K562 (cell line): ENCODE data around the gene MKLN1. TPM values are rescaled to one million over a fixed set of nuclear protein-coding genes. Genes with fewer than 3 reads are reported as not detected.
A peak's percentile ranks its signal among the peaks of the same experiment; 100 is the strongest.

Source experiments
- ATAC-seq: fragments of 200-7000 bp; cut with Tn5 transposase; 3 replicates; pipeline ENCODE4 v1.9.1; 2020; ENCODE audit warnings: moderate library complexity
- BruUV-seq: library from RNA; stranded (reverse); fragments of 400-500 nt; replicated peaks from 2 replicates; lab custom pipeline; 2021; lab: Mats Ljungman, UMichigan
- CTCF ChIA-PET: fragments of 300-600 bp; formaldehyde crosslinking; extraction: SDS; loops from one replicate; lab custom pipeline; 2021; ENCODE audit warnings: low intra/inter-chr PET ratio; lab: Yijun Ruan, JAX
- POLR2A ChIA-PET: fragments of 300-600, 350-650 bp; sonication (Branson Sonifier 250); formaldehyde crosslinking; extraction: SDS; loops from one replicate; lab custom pipeline; 2021; ENCODE audit warnings: antibody characterized with exemption, inconsistent platforms; lab: Yijun Ruan, JAX
- DNase-seq, 4 experiments: peaks; one replicate each; pipeline versions ENCODE4 v3.0.0 to v3.0.0-alpha.2; 2011 to 2018; ENCODE audit warnings: low spot score in 3 of 4, mixed read lengths in 3 of 4; ENCODE audit errors: extremely low read depth in 1 of 4
- FAIRE-seq: peaks from 2 replicates; lab custom pipeline; 2011; peaks lifted over from hg19 to GRCh38; lab: Jason Lieb, UNC
- H2AFZ ChIP-seq: 2 replicates; pipeline ENCODE4 v1.6.0; 2011; ENCODE audit warnings: low read depth, low read length, control low read depth, inconsistent platforms
- H3K27ac ChIP-seq: fragments of 200-600 bp; 3 replicates; pipeline ENCODE4 v1.8.0; 2011; ENCODE audit warnings: low read depth, mild to moderate bottlenecking, control low read depth, inconsistent platforms, low read length, moderate library complexity, mixed read lengths; ENCODE audit errors: extremely low read depth
- H3K27me3 ChIP-seq, 2 experiments: fragments of 300-600 bp in 1 of 2; 2 replicates in 1 of 2; 3 replicates in 1 of 2; pipeline versions ENCODE4 v1.6.0 to v1.8.0; 2011; ENCODE audit warnings: inconsistent platforms in 2 of 2, low read length in 2 of 2, mild to moderate bottlenecking in 1 of 2, mixed read lengths in 1 of 2, moderate library complexity in 1 of 2; ENCODE audit not compliant: control insufficient read depth in 2 of 2, insufficient read depth in 2 of 2
- H3K36me3 ChIP-seq: fragments of 300-600 bp; 3 replicates; pipeline ENCODE4 v1.8.0; 2011; ENCODE audit warnings: mild to moderate bottlenecking, low read length, inconsistent platforms; ENCODE audit not compliant: control insufficient read depth, insufficient read depth
- H3K4me1 ChIP-seq, 2 experiments: fragments of 200-600 bp in 1 of 2; replicated peaks in 1 of 2; 2 replicates in 1 of 2; 3 replicates in 1 of 2; pipeline versions ENCODE4 v1.5.1 to v1.8.0; 2011; ENCODE audit warnings: inconsistent platforms in 2 of 2, low read length in 2 of 2, mild to moderate bottlenecking in 1 of 2, mixed read lengths in 1 of 2, moderate library complexity in 1 of 2; ENCODE audit not compliant: control insufficient read depth in 2 of 2, insufficient read depth in 2 of 2
- H3K4me2 ChIP-seq: 2 replicates; pipeline ENCODE4 v1.6.1; 2011; ENCODE audit warnings: low read length, control low read depth, inconsistent platforms, mixed read lengths; ENCODE audit not compliant: insufficient read depth
- H3K4me3 ChIP-seq: fragments of 200-600 bp; sonication (generic), shearing (Covaris generic); 2 replicates; pipeline ENCODE4 v1.5.1; 2016; ENCODE audit warnings: control low read depth, inconsistent platforms
- H3K79me2 ChIP-seq: fragments of 200-600 bp; 3 replicates; pipeline ENCODE4 v1.8.0; 2011; ENCODE audit warnings: low read length, inconsistent platforms; ENCODE audit not compliant: control insufficient read depth, insufficient read depth
- H3K9ac ChIP-seq, 2 experiments: 2 replicates each; pipeline versions ENCODE4 v1.6.0 to v1.6.1; 2011; ENCODE audit warnings: low read depth in 2 of 2, low read length in 2 of 2, control low read depth in 1 of 2, inconsistent platforms in 1 of 2, mild to moderate bottlenecking in 1 of 2, mixed read lengths in 1 of 2; ENCODE audit not compliant: insufficient read depth in 1 of 2
- H3K9me1 ChIP-seq: one replicate; pipeline ENCODE4 v1.6.0; 2011; ENCODE audit warnings: inconsistent platforms, mild to moderate bottlenecking, low read length, moderate library complexity; ENCODE audit not compliant: control insufficient read depth, insufficient read depth
- H3K9me3 ChIP-seq: replicated peaks from 2 replicates; pipeline ENCODE4 v1.5.1; 2011; ENCODE audit warnings: low read depth, low read length, inconsistent platforms; ENCODE audit not compliant: control insufficient read depth, insufficient read depth
- H4K20me1 ChIP-seq: replicated peaks from 2 replicates; pipeline ENCODE4 v1.6.1; 2011; ENCODE audit warnings: low read length, inconsistent platforms, mixed read lengths; ENCODE audit not compliant: control insufficient read depth, insufficient read depth
- MYNN ChIP-seq, 2 experiments: sonication (generic); formaldehyde crosslinking in 1 of 2; IDR thresholded peaks; 2 replicates each; pipeline versions ENCODE4 v1.5.0 to v1.6.1; 2016 to 2020; ENCODE audit warnings: antibody characterized with exemption in 1 of 2, missing genetic modification reagents in 1 of 2
- NFRKB ChIP-seq: fragments of 450-650 bp; IDR thresholded peaks from 2 replicates; pipeline ENCODE4 v1.6.1; 2016; ENCODE audit warnings: low read depth
- NONO ChIP-seq, 2 experiments: fragments of 200-400 bp in 1 of 2; fragments of 450-650 bp in 1 of 2; formaldehyde crosslinking in 1 of 2; IDR thresholded peaks; 2 replicates each; pipeline ENCODE4 v1.6.1; 2017; ENCODE audit warnings: low read depth in 2 of 2, mild to moderate bottlenecking in 2 of 2, moderate library complexity in 2 of 2, low read length in 1 of 2
- POLR2A ChIP-seq: fragments of 450-650 bp; conservative IDR thresholded peaks from 2 replicates; pipeline ENCODE4 v1.6.1; 2016
- POLR2H ChIP-seq: IDR thresholded peaks from 2 replicates; pipeline ENCODE4 v1.6.1; 2016; ENCODE audit warnings: missing genetic modification characterization, low read depth, mild to moderate bottlenecking, control low read depth, missing compliant biosample characterization, moderate library complexity
- RBM34 ChIP-seq: fragments of 200-400 bp; formaldehyde crosslinking; IDR thresholded peaks from 2 replicates; pipeline ENCODE4 v1.6.1; 2018; ENCODE audit warnings: low read length, borderline replicate concordance; ENCODE audit not compliant: insufficient read depth
- RUNX1 ChIP-seq: sonication (generic); IDR thresholded peaks from 2 replicates; pipeline ENCODE4 v1.6.1; 2016; ENCODE audit warnings: antibody characterized with exemption, low read depth
- in situ Hi-C: fragments of 300-500 bp; cut with MboI; formaldehyde crosslinking; loops from 4 replicates; pipeline ENCODE4 v1.15.0; 2018; ENCODE audit warnings: inconsistent platforms, mixed read lengths
- intact Hi-C: fragments of 100-400 bp; cut with micrococcal nuclease; formaldehyde crosslinking; loops from 2 replicates; pipeline ENCODE4 v1.14.2; 2022
- polyA plus RNA-seq, 8 experiments: library from polyadenylated mRNA; depleted of rRNA in 4 of 8; stranded (reverse) in 5 of 8; unstranded in 3 of 8; fragments of >200 nt; fragmentation: Nextera tagmentation in 2 of 8; fragmentation: Illumina TruSeq in 1 of 8; extraction: Ambion mirVana in 2 of 8; extraction: Trizol in 1 of 8; gene quantifications; 2 replicates each; pipeline versions ENCODE4 v1.2.1 to v1.2.3, GENCODE V29; 2011 to 2014; ENCODE audit warnings: inconsistent platforms in 1 of 8, missing spikeins in 1 of 8
- total RNA-seq, 7 experiments: library from RNA; depleted of rRNA in 6 of 7; stranded (reverse); fragments of >200 nt in 6 of 7; fragmentation: Illumina TruSeq in 2 of 7; extraction: Trizol in 2 of 7; gene quantifications; 2 replicates each; pipeline versions ENCODE4 v1.2.1 to v1.2.3, GENCODE V29; 2011 to 2021; ENCODE audit warnings: low replicate concordance in 1 of 7
- TF ChIP-seq, protein P1 (sequence below): fragments of 250-450 bp; sonication (Bioruptor Pico); IDR thresholded peaks from 2 replicates; pipeline ENCODE4 v1.5.1; 2021; ENCODE audit warnings: mild to moderate bottlenecking

Gene MKLN1
- total and polyA plus RNA-seq, 9 of the 15 experiments (the other 6 are each of a cell fraction or from before 2014, with no cell fraction given) = 18.6 to 80.4 (median 56.0) TPM

DNA sequence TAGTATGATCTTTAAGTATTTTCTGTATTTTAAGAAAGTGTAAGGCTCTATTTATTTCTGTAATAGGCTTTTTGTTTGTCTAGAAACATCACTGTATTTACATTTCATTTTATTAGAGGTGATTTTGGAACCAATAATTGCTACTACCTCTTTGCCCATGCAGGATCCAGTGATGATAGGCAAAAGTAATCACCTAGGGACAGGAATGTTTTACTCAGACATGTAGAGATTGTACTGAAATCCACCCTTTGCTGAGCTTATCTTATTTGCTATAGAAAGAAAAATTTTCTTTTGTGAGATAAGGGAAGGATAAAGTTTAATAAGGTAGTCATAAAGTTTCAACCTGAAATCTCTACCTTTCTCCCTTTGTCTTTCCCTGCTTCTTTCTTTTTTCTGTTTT, 73.5 kb downstream of the MKLN1 start:
- no peak overlapping the region for H3K9ac ChIP-seq
- no peak overlapping the region for H3K27ac ChIP-seq
- no peaks in the 10 kb centered on the region for H3K79me2 ChIP-seq
- no peak overlapping the region for H3K4me2 ChIP-seq
- BruUV-seq = no TSS peak
- H4K20me1 ChIP-seq = no peaks in the 10 kb centered on the region
- no peak overlapping the region for H3K4me3 ChIP-seq
- H3K36me3 ChIP-seq = peaks cover 49% of the 10 kb centered on the region
- DNase-seq (no peak), ATAC-seq (no peak), FAIRE-seq (no peak)
- H2AFZ ChIP-seq = no peak overlapping the region
- CTCF ChIA-PET = no interaction called here
- no peaks in the 10 kb centered on the region for H3K27me3 ChIP-seq
- intact Hi-C loops = no loop called here
- H3K9me1 ChIP-seq = no peaks in the 10 kb centered on the region
- POLR2A ChIA-PET = interaction anchor here (1.5 kb wide), 1 partner anchor 9 kb away, joined by 6 read pairs; no protein-coding TSS in a partner anchor
- TF ChIP-seq MYNN (IDR thresholded peaks at IDR 0.05) = no peak
- no peak for TF ChIP-seq MYNN (CRISPR knock-in tag; IDR thresholded peaks at IDR 0.05)
- no peak for TF ChIP-seq RBM34
- 0 out of 2 replicates have a peak, but pooled peaks have one; percentile 10 for TF ChIP-seq POLR2H (tag)
- no peak for TF ChIP-seq RUNX1
- 0 out of 4 replicates have a peak, but pooled peaks of 1 of the 2 experiments have one; percentile 27 for TF ChIP-seq NONO (IDR thresholded peaks at IDR 0.05; ENCODE audit: low read depth in 2 of 2, low read length in 1 of 2)
- no peak for TF ChIP-seq POLR2A
- TF ChIP-seq, protein P1, sequence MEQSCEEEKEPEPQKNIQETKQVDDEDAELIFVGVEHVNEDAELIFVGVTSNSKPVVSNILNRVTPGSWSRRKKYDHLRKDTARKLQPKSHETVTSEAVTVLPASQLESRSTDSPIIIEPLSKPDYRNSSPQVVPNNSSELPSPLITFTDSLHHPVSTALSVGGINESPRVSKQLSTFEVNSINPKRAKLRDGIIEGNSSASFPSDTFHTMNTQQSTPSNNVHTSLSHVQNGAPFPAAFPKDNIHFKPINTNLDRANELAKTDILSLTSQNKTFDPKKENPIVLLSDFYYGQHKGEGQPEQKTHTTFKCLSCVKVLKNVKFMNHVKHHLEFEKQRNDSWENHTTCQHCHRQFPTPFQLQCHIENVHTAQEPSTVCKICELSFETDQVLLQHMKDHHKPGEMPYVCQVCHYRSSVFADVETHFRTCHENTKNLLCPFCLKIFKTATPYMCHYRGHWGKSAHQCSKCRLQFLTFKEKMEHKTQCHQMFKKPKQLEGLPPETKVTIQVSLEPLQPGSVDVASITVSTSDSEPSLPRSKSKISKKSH (CRISPR knock-in tag) = no peak
- TF ChIP-seq NFRKB = no peak
- H3K4me1 ChIP-seq = no peaks in the 10 kb centered on the region
- H3K9me3 ChIP-seq = no peaks in the 10 kb centered on the region; the same call in 1 of the 2 replicates
- in situ Hi-C loops = no loop called here
